Endothelial cell of umbilical vein (primary cell): ENCODE results near the gene TMEM139. TPM values are rescaled to one million over a fixed set of nuclear protein-coding genes. Genes with fewer than 3 reads are reported as not detected.

Source experiments
- BruUV-seq: library from RNA; stranded (reverse); fragments of 400-500 nt; replicated peaks from 2 replicates; lab custom pipeline; 2021; lab: Mats Ljungman, UMichigan
- CTCF ChIA-PET: fragments of 300-600, 350-600 bp; sonication (Branson Sonifier 250); formaldehyde crosslinking; loops from one replicate; lab custom pipeline; 2021; ENCODE audit warnings: antibody characterized with exemption, inconsistent platforms; lab: Charles Lee
- POLR2A ChIA-PET: fragments of 300-600, 350-600 bp; sonication (Branson Sonifier 250); formaldehyde crosslinking; loops from one replicate; lab custom pipeline; 2021; ENCODE audit warnings: antibody characterized with exemption, inconsistent platforms; lab: Charles Lee
- DNase-seq: peaks from one replicate; pipeline ENCODE4 v3.0.0-alpha.2; 2011; ENCODE audit warnings: low read depth, low spot score
- FAIRE-seq: peaks from 2 replicates; lab custom pipeline; 2011; peaks lifted over from hg19 to GRCh38; lab: Jason Lieb, UNC
- H2AFZ ChIP-seq: 2 replicates; pipeline ENCODE4 v1.6.0; 2012; ENCODE audit warnings: low read depth, low read length, control low read depth, inconsistent platforms
- H3K27ac ChIP-seq: 2 replicates; pipeline ENCODE4 v1.5.1; 2011; ENCODE audit warnings: low read depth, mild to moderate bottlenecking, control low read depth, low read length, moderate library complexity; ENCODE audit not compliant: insufficient read depth
- H3K27me3 ChIP-seq, 2 experiments: 2 replicates each; pipeline versions ENCODE4 v1.6.0 to v1.6.1; 2011; ENCODE audit warnings: low read length in 2 of 2, mixed read lengths in 1 of 2; ENCODE audit not compliant: control insufficient read depth in 2 of 2, insufficient read depth in 2 of 2
- H3K36me3 ChIP-seq, 2 experiments: 2 replicates in 1 of 2; 3 replicates in 1 of 2; pipeline ENCODE4 v1.5.1; 2011; ENCODE audit warnings: low read length in 2 of 2, mild to moderate bottlenecking in 1 of 2, moderate library complexity in 1 of 2; ENCODE audit not compliant: control insufficient read depth in 2 of 2, insufficient read depth in 2 of 2; ENCODE audit errors: extremely low read depth in 1 of 2
- H3K4me1 ChIP-seq: 3 replicates; pipeline ENCODE4 v1.5.1; 2011; ENCODE audit warnings: mild to moderate bottlenecking, low read length; ENCODE audit not compliant: control insufficient read depth, insufficient read depth; ENCODE audit errors: extremely low read depth
- H3K4me2 ChIP-seq: 2 replicates; pipeline ENCODE4 v1.6.1; 2011; ENCODE audit warnings: low read length, control low read depth, mixed read lengths; ENCODE audit not compliant: insufficient read depth
- H3K4me3 ChIP-seq, 3 experiments: fragments of 200-600 bp in 1 of 3; sonication (generic), shearing (Covaris generic) in 1 of 3; replicated peaks in 1 of 3; 2 replicates each; pipeline ENCODE4 v1.5.1; 2011 to 2016; ENCODE audit warnings: control low read depth in 3 of 3, low read length in 3 of 3, mild to moderate bottlenecking in 2 of 3, inconsistent platforms in 1 of 3, low read depth in 1 of 3, moderate library complexity in 1 of 3; ENCODE audit not compliant: insufficient read depth in 1 of 3
- H3K79me2 ChIP-seq: 2 replicates; pipeline ENCODE4 v1.6.0; 2012; ENCODE audit warnings: low read length, inconsistent platforms; ENCODE audit not compliant: control insufficient read depth, insufficient read depth
- H3K9ac ChIP-seq: replicated peaks from 2 replicates; pipeline ENCODE3; 2011; ENCODE audit warnings: low read length, control low read depth; ENCODE audit not compliant: insufficient read depth; ENCODE audit errors: extremely low read depth
- H3K9me1 ChIP-seq: replicated peaks from 3 replicates; pipeline ENCODE4 v1.6.0; 2011; ENCODE audit warnings: mild to moderate bottlenecking, low read length; ENCODE audit not compliant: control insufficient read depth, insufficient read depth; ENCODE audit errors: extremely low read depth
- H3K9me3 ChIP-seq: replicated peaks from 2 replicates; pipeline ENCODE4 v1.5.1; 2012; ENCODE audit warnings: low read length, inconsistent platforms; ENCODE audit not compliant: control insufficient read depth, insufficient read depth
- H4K20me1 ChIP-seq: replicated peaks from 2 replicates; pipeline ENCODE3; 2011; ENCODE audit warnings: mild to moderate bottlenecking, low read length; ENCODE audit not compliant: control insufficient read depth, insufficient read depth; ENCODE audit errors: extremely low read depth
- CTCF ChIP-seq, 2 donors: IDR thresholded peaks; 1 replicate in 1 of 2; 2 replicates in 1 of 2; pipeline ENCODE4 v1.5.1; 2011; ENCODE audit warnings: low read length in 2 of 2, mild to moderate bottlenecking in 2 of 2, moderate library complexity in 2 of 2, control low read depth in 1 of 2, inconsistent platforms in 1 of 2, low read depth in 1 of 2; ENCODE audit not compliant: insufficient read depth in 1 of 2; ENCODE audit errors: extremely low read depth in 1 of 2
- FOS ChIP-seq: IDR thresholded peaks from 2 replicates; pipeline ENCODE4 v1.6.1; 2011; ENCODE audit warnings: mild to moderate bottlenecking, low read length, moderate library complexity, borderline replicate concordance; ENCODE audit not compliant: insufficient read depth
- JUN ChIP-seq: IDR thresholded peaks from 2 replicates; pipeline ENCODE4 v1.6.1; 2011; ENCODE audit warnings: borderline replicate concordance, low read depth; ENCODE audit not compliant: insufficient read length, insufficient read depth
- MAX ChIP-seq: IDR thresholded peaks from 2 replicates; pipeline ENCODE4 v1.6.1; 2011; ENCODE audit not compliant: insufficient read depth, insufficient read length
- MYC ChIP-seq: IDR thresholded peaks from one replicate; pipeline ENCODE4 v1.6.1; 2011; ENCODE audit warnings: mild to moderate bottlenecking, low read depth, low read length
- POLR2AphosphoS5 ChIP-seq: IDR thresholded peaks from 2 replicates; pipeline ENCODE4 v1.6.1; 2012; ENCODE audit warnings: low read depth, mild to moderate bottlenecking, control low read depth, low read length, moderate library complexity; ENCODE audit not compliant: insufficient read depth
- dilution Hi-C: fragments of 300-500 bp; cut with MboI; formaldehyde crosslinking; loops from one replicate; pipeline ENCODE4 v1.15.0; 2019; ENCODE audit warnings: low sequenced_read_pairs; ENCODE audit not compliant: extremely low pct_ligation_motif_present
- intact Hi-C: fragments of 100-400 bp; cut with micrococcal nuclease; formaldehyde crosslinking; loops from one replicate; pipeline ENCODE4 v1.10.0; 2022
- polyA plus RNA-seq, 4 experiments: library from polyadenylated mRNA; depleted of rRNA in 3 of 4; stranded (reverse) in 3 of 4; unstranded in 1 of 4; fragments of >200 nt; gene quantifications; 2 replicates each; pipeline versions ENCODE4 v1.2.1 to v1.2.3, GENCODE V29; 2011 to 2012; ENCODE audit warnings: missing spikeins in 1 of 4
- total RNA-seq: library from RNA; stranded (reverse); gene quantifications from 2 replicates; pipeline ENCODE4 v1.2.3, GENCODE V29; 2021

Gene TMEM139
- total and polyA plus RNA-seq, 2 donors (not counting 3 experiments of a cell fraction or from before 2014, with no cell fraction given) = 0.37 TPM; not detected in 1

- dilution Hi-C loops (no loop called here), intact Hi-C loops (no loop called here)
- POLR2A ChIA-PET = no interaction called here
- Histone ChIP-seq H3K36me3 (peaks cover 10 to 21% of the 10 kb centered on the region in 2 experiments), H3K79me2 (no peaks in the 10 kb centered on the region), H3K9me1 (no peaks in the 10 kb centered on the region), H3K9me3 (no peaks in the 10 kb centered on the region), H3K27me3 (no peaks in the 10 kb centered on the region), H3K9ac (no peak overlapping the region), H3K4me1 (no peaks in the 10 kb centered on the region), H4K20me1 (no peaks in the 10 kb centered on the region), H3K27ac (no peak overlapping the region), H3K4me3 (no peak overlapping the region), H3K4me2 (no peak overlapping the region), H2AFZ (no peak overlapping the region)
- no TSS peak for BruUV-seq
- no peak for TF ChIP-seq POLR2AphosphoS5
- TF ChIP-seq JUN = no peak
- no peak for TF ChIP-seq CTCF (IDR thresholded peaks at IDR 0.05; ENCODE audit: extremely low read depth in 1 of 2, insufficient read depth in 1 of 2, low read depth in 1 of 2, low read length in 2 of 2)
- TF ChIP-seq MYC = no peak
- TF ChIP-seq MAX = no peak
- FAIRE-seq = no peak
- DNase-seq = no peak
- CTCF ChIA-PET = interaction anchor here (1.2 kb wide), 1 partner anchor 28 kb away, joined by 3 read pairs; no protein-coding TSS in a partner anchor
Measured at GRCh38 chr7:143271240-143271639, 13.5 kb upstream of the TMEM139 start.

- dilution Hi-C loops = no loop called here
- CTCF ChIA-PET = interaction anchor here (0.6 to 1.0 kb wide), 2 partner anchors 24 to 32 kb away, joined by 3 read pairs; no protein-coding TSS in a partner anchor
Measured at GRCh38 chr7:143272871-143273270, 11.9 kb upstream of the TMEM139 start.

More at GRCh38 chr7:143272871-143273270, 11.9 kb upstream of the TMEM139 start:
- Histone ChIP-seq H3K4me1 (no peaks in the 10 kb centered on the region), H4K20me1 (no peaks in the 10 kb centered on the region), H2AFZ (no peak overlapping the region), H3K27me3 (no peaks in the 10 kb centered on the region), H3K4me2 (no peak overlapping the region), H3K9me1 (no peaks in the 10 kb centered on the region), H3K4me3 (no peak overlapping the region), H3K79me2 (no peaks in the 10 kb centered on the region), H3K9ac (no peak overlapping the region), H3K9me3 (no peaks in the 10 kb centered on the region), H3K36me3 (peaks cover 2 to 10% of the 10 kb centered on the region in 2 experiments), H3K27ac (no peak overlapping the region)
- TF ChIP-seq FOS = no peak
- no peak for FAIRE-seq
- intact Hi-C loops = no loop called here
- no TSS peak for BruUV-seq
- DNase-seq = no peak
- POLR2A ChIA-PET = no interaction called here
